Tibial nerve (tissue), 3 donors: ENCODE measurements around the gene CCDC124.
"Not testable (repeated sequence)": the region's sequence is repeated elsewhere in the genome, so short reads cannot be mapped to it uniquely, and the experiment has no call there.

ENCODE experiments used
- CTCF ChIP-seq, 5 experiments: fragments of 200-600 bp in 3 of 5; fragments of 450-650 bp in 2 of 5; sonication (generic) in 3 of 5; IDR thresholded peaks; one replicate each; pipeline ENCODE4 v1.5.1; 2016 to 2019; ENCODE audit warnings: antibody characterized with exemption in 5 of 5, mild to moderate bottlenecking in 3 of 5, moderate library complexity in 2 of 5
- POLR2A ChIP-seq, 2 donors: fragments of 450-650 bp; IDR thresholded peaks; one replicate each; pipeline ENCODE4 v1.6.1; 2017; ENCODE audit warnings: antibody characterized with exemption in 2 of 2, mild to moderate bottlenecking in 2 of 2, moderate library complexity in 2 of 2

- TF ChIP-seq CTCF, POLR2A (IDR thresholded peaks at IDR 0.05): not testable (repeated sequence)
Observed at GRCh38 chr19:17918151-17918550, 14.7 kb upstream of the CCDC124 start.
